HG02610 (cell line): Measurements from ENCODE around the gene TENT4B.
"Not testable (repeated sequence)": the region's sequence is repeated elsewhere in the genome, so short reads cannot be mapped to it uniquely, and the experiment has no call there.

Experiments used
- ATAC-seq: cut with Tn5 transposase; IDR thresholded peaks from one replicate; pipeline ENCODE4 v1.9.1; 2021; ENCODE audit warnings: mild to moderate bottlenecking, moderate library complexity; ENCODE audit not compliant: unreplicated experiment

The TENT4B gene

GRCh38 chr16:50227120-50227519, 74.0 kb downstream of the TENT4B start:
- no peak for ATAC-seq

GRCh38 chr16:50227665-50228064, 74.6 kb downstream of the TENT4B start:
- ATAC-seq = no peak

- ATAC-seq = no peak
Measured at GRCh38 chr16:50228364-50228868, 75.3 kb downstream of the TENT4B start.

- no peak for ATAC-seq
Measured at GRCh38 chr16:50229149-50229726, 76.1 kb downstream of the TENT4B start.

GRCh38 chr16:50234771-50235556, 81.9 kb downstream of the TENT4B start:
- no peak for ATAC-seq

- no peak for ATAC-seq
Measured at GRCh38 chr16:50235581-50235980, 82.5 kb downstream of the TENT4B start.

- ATAC-seq = no peak
Measured at GRCh38 chr16:50238314-50238713, 85.2 kb downstream of the TENT4B start.

GRCh38 chr16:50238868-50239301, 85.8 kb downstream of the TENT4B start:
- ATAC-seq = no peak

GRCh38 chr16:50243024-50243423, 89.9 kb downstream of the TENT4B start:
- ATAC-seq = not testable (repeated sequence)

- ATAC-seq = no peak
Measured at GRCh38 chr16:50244140-50244503, 91.0 kb downstream of the TENT4B start.

- no peak for ATAC-seq
Measured at GRCh38 chr16:50244504-50245416, 91.7 kb downstream of the TENT4B start.

GRCh38 chr16:50245417-50246298, 92.6 kb downstream of the TENT4B start:
- peak; percentile 76 for ATAC-seq

GRCh38 chr16:50246299-50247122, 93.4 kb downstream of the TENT4B start:
- ATAC-seq = peak; percentile 11

- ATAC-seq = no peak
Measured at GRCh38 chr16:50247123-50247905, 94.2 kb downstream of the TENT4B start.

GRCh38 chr16:50247906-50248608, 95.0 kb downstream of the TENT4B start:
- no peak for ATAC-seq

GRCh38 chr16:50248845-50249244, 95.7 kb downstream of the TENT4B start:
- ATAC-seq = no peak

GRCh38 chr16:50251375-50252081, 98.4 kb downstream of the TENT4B start:
- no peak for ATAC-seq
